ENCODE results near the gene MON1A.
"Not testable (repeated sequence)": the region's sequence is repeated elsewhere in the genome, so short reads cannot be mapped to it uniquely, and the experiment has no call there.

MON1A gene

DNA sequence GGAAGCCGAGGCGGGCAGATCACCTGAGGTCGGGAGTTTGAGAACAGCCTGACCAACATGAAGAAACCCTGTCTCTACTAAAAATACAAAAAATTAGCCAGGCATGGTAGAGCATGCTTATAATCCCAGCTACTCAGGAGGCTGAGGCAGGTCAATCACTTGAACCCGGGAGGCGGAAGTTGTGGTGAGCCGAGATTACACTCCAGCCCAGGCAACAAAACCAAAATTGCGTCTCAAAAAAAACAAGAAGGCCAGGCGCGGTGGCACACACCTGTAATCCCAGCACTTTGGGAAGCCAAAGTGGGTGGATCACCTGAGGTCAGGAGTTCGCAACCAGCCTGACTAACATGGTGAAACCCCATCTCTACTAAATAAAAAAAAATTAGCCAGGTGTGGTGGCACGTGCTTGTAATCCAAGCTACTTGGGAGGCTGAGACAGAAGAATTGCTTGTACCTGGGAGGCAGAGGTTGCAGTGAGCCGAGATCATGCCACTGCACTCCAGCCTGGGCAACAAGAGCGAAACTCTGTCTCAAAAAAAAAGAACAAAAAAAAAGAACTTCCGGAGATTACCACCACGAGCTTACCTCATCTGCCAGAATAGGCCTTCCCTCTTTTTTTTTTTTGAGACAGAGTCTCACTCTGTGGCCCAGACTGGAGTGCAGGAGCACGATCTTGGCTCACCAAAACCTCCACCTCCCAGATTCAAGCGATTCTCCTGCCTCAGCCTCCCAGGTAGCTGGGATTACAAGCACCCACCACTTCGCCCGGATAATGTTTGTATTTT, 11.6 kb downstream of the MON1A start:
- DNase-seq (ENCODE audit: low read depth in 2 of 2): not testable (repeated sequence)

GRCh38 chr3:49916686-49917085, 12.9 kb downstream of the MON1A start:
- DNase-seq (ENCODE audit: low read depth in 2 of 2): no peak

DNA sequence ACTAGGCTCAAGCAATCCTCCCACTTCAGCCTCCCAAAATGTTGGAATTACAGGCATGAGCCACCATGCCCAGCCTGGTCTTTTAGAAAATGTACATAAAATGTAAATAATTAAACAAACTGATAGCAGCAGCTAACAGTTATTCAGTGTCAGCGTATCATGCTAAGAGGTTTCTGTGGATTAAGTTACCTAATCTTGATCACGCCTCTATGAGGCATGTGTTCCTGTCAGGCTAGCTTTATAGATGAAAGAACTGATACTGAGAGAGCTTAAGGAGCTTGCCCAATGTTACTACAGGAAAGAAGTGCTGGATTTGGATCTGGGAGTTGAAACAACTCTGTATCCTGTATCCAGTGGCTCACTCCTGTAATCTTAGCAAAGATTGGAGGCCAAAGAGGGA, 14.7 kb downstream of the MON1A start:
- no peak for DNase-seq (ENCODE audit: low read depth in 2 of 2)

GRCh38 chr3:49912881-49913281, 16.7 kb downstream of the MON1A start:
- no peak for DNase-seq (ENCODE audit: low read depth in 2 of 2)

DNA sequence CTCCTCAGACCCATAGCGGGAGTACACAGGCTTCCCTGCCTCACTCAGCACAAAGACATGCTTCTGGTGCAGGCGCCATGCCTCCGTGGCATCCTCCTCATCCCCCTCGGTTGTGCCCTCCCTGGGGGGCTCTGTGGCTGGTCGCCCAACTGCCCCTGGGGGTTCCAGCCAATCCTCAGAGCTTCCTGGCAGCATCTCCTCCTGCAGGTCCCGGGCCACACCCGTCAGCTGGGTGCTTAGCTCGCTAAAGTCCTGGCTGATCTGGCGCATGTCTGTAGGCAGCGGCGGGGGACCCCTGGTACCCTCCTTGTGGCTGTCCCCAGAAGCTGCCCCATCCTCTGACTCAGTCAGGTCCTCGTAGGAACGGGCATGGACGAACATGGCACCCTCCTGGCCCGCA, 18.0 kb downstream of the MON1A start:
- DNase-seq (ENCODE audit: low read depth in 2 of 2): no peak

DNA sequence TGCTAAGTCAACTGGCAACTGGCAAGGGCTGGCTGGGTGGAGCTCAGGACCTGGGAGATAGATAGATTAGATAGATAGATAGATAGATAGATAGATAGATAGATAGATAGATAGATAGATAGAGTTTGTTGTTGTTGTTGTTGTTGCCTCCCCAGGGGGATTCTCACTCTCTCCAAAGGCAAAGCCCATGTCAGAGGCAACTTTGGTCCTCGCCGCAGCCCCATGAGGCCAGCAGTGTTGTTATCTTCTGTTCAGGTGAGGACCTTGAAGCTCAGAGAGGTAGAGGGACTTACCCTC, 18.5 kb downstream of the MON1A start:
- DNase-seq (ENCODE audit: low read depth in 2 of 2): no peak

DNA sequence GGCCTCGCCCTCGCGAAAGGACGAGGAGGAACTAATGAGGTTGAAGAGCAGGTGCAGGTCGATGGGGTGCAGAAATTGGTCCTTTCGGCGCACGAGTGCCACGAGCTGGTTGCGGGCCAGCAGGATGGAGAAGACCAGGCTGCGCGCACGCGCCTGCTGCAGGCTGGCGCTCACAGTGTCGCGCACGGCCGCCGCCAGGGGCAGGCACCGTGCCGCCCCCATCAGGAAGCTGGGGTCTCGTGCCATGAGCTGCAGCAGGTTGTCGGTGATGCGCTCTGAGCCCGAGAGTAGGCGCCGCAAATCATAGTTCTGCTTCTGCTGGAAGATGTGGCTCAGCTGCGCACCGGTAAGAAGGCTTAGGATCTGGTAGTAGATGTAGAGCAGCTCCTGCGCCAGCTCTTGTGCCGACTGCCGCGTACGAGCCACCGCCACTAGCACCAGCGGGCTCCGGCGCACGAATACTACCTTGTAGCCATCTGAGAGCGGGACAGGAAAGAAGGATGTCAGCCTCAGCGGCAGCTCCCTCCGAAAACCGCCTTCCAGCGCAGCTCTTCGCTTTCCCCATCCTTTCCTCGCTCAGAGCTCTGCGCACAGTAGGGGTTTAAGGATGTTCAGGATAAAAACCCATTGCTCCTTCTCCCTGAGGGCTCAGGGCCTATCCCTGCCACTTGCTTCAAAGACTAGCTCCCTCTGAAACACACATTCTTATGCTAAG, 19.0 kb downstream of the MON1A start:
- no peak for DNase-seq (ENCODE audit: low read depth in 2 of 2)

- no peak for DNase-seq (ENCODE audit: low read depth in 2 of 2)
These were observed 21.0 kb downstream of the MON1A start for GRCh38 chr3:49908373-49909199.

DNA sequence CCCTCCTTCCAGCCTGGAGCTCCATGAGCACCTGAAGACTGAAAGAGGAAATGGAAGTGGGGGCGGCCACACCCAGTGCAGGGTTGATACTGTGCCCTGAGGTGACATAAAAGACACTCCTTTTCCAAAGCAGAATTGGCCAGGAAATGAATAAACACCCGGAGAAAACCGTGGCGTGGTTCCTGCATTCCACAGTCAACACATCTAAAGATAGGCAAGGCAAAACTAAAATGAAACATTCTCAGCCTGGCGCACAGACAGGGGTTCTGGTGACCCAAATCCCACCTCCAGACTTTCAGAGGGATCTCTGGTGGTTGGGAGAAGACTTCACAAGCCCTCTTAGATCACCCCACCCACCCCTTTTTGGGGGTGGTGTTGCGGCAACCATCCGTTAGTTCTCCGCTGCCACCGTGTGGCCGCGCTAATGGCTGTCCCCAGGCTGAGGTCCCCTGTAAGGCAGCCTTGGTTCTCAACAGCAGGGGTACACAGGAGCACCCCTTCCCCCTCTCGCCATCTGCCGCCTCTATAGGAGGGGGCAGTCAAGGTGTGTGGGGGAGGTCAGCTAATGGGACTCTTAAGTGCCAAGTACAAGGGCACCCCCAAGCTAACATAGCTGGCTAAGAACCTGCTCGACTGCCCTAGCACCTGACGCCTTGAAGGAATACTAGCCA, 23.4 kb downstream of the MON1A start:
- DNase-seq (ENCODE audit: low read depth in 2 of 2): no peak

DNA sequence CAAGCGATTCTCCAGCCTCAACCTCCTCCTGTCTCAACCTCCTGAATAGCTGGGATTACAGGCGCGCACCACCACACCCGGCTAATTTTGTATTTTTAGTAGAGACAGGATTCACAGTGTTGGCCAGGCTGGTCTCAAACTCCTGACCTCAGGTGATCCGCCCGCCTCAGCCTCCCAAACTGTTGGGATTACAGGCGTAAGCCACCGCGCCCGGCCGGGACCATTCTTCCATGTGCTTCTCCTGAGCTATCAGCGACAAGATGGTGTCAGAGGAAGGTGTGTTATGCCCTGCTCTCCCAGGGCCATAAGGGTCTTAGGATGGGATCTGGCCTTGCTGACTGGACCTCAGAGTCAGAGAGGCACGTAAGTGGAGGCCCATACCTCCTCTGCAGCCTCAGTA, 25.2 kb downstream of the MON1A start:
- not testable (repeated sequence) for DNase-seq (ENCODE audit: low read depth in 2 of 2)

- DNase-seq (ENCODE audit: low read depth in 2 of 2): peak; percentile 57 to 62
These were observed 25.9 kb downstream of the MON1A start, which contains the start of gene MST1R for GRCh38 chr3:49903451-49904424. Gene MST1R, minus strand, starts transcription at chr3:49903873. Its CDS starts 264 bp downstream, at chr3:49903609.

DNA sequence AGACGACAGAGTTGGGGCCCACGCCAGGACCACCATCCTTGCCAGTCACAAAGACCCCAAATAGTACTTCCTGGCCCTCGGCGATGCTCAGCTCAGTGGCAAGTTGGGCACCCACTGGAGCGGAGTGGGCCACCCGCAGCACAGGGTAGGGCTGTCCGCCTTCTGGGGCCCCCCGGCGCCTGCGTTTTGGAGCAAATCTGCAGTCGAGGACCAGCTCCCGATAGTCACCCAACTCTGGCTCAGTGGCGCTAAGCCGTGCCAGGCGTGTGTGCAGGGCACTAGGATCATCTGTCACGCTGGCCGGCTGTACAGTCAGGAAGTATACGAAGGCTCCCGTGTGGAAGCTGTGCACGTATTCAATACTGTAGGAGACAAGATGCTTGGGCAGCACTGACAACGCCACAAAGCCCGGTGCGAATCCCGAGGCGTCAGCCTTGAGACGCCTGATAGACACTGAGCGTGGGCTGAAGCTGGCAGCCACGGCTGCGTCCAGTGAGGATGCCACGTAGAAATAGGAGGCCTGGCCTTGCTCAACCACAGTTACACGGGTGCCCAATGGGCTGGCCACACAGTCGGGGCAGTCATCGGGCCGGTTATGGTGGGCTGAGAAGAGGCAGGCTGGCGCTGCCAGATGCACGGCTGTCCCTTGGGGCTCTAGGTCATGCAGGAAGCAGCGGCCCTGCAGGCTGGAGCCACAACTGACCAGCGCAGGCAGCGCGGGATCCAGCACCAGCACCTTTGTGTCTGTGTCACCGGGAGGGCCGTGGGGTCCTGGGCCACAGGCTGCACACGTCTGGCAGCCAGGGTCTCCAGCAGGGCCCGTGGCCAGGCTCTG, 26.9 kb downstream of the MON1A start:
- DNase-seq (ENCODE audit: low read depth in 2 of 2): no peak

- DNase-seq (ENCODE audit: low read depth in 2 of 2): no peak
These were observed 28.0 kb downstream of the MON1A start for GRCh38 chr3:49901366-49902339.

DNA sequence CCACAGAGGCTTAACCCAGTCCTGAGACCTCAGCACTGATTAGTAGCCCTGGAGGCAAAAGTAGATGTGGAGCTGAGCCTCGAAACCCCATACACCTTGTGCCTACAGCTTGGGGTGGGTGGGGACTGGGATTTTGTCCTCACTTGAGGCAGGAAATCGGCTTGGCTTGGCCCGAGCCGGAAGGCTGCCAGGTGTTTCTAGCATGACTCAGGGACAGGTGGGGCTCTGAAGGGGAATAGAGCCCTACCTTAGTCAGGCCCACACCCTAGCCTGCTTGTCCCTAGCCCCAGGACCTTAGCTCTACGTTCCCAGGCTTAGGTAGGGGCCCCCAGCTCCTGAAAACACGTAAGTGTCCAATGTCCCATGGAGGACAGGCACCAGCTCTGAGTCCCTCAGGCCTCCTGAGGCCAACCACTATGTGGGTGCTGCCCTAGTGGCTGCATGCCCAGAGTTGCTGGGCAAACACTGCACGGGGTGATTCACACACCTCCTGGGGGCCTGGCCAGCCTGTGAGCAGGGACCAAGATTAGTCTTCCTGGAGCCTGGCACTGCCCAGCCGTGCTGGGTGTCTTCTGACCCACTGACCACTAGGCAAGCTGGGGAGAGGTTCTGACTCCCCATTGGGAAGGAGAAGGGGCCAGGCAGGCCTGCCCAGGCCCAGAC, 29.0 kb downstream of the MON1A start:
- no peak for DNase-seq (ENCODE audit: low read depth in 2 of 2)

GRCh38 chr3:49899815-49900214, 29.8 kb downstream of the MON1A start:
- no peak for DNase-seq (ENCODE audit: low read depth in 2 of 2)

- DNase-seq (ENCODE audit: low read depth in 2 of 2): no peak
These were observed 30.6 kb downstream of the MON1A start for GRCh38 chr3:49898991-49899390.

GRCh38 chr3:49896345-49896744, 33.3 kb downstream of the MON1A start:
- DNase-seq (ENCODE audit: low read depth in 2 of 2): no peak

GRCh38 chr3:49895791-49896190, 33.8 kb downstream of the MON1A start:
- DNase-seq (ENCODE audit: low read depth in 2 of 2): no peak
